Thyroid gland (tissue), 4 donors: Measurements from ENCODE around the gene KCNQ1.

Experiments used
- POLR2A ChIP-seq, 2 donors: fragments of 450-650 bp; IDR thresholded peaks; one replicate each; pipeline ENCODE4 v1.6.1; 2017; ENCODE audit warnings: antibody characterized with exemption in 2 of 2, mild to moderate bottlenecking in 2 of 2, moderate library complexity in 1 of 2
- TF ChIP-seq, protein P1 (sequence below), 6 experiments: fragments of 200-600 bp in 3 of 6; fragments of 450-650 bp in 3 of 6; sonication (generic) in 3 of 6; IDR thresholded peaks; one replicate each; pipeline ENCODE4 v1.5.1; 2016 to 2019; ENCODE audit warnings: antibody characterized with exemption in 6 of 6, mild to moderate bottlenecking in 2 of 6, inconsistent platforms in 1 of 6, moderate library complexity in 1 of 6

- TF ChIP-seq, protein P1, sequence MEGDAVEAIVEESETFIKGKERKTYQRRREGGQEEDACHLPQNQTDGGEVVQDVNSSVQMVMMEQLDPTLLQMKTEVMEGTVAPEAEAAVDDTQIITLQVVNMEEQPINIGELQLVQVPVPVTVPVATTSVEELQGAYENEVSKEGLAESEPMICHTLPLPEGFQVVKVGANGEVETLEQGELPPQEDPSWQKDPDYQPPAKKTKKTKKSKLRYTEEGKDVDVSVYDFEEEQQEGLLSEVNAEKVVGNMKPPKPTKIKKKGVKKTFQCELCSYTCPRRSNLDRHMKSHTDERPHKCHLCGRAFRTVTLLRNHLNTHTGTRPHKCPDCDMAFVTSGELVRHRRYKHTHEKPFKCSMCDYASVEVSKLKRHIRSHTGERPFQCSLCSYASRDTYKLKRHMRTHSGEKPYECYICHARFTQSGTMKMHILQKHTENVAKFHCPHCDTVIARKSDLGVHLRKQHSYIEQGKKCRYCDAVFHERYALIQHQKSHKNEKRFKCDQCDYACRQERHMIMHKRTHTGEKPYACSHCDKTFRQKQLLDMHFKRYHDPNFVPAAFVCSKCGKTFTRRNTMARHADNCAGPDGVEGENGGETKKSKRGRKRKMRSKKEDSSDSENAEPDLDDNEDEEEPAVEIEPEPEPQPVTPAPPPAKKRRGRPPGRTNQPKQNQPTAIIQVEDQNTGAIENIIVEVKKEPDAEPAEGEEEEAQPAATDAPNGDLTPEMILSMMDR (IDR thresholded peaks at IDR 0.05) = no peak
- no peak for TF ChIP-seq POLR2A (IDR thresholded peaks at IDR 0.05)
Measured at GRCh38 chr11:2547806-2548205, 103.0 kb downstream of the KCNQ1 start.
